Stimulated activated naive CD8-positive, alpha-beta T cell treated with anti-CD3 and anti-CD28 coated beads, Interleukin-15, amount 100 ng/mL, for 72 hours (primary cell): ENCODE data around the gene OR13C4.
A peak's percentile ranks its signal among the peaks of the same experiment; 100 is the strongest.
"Not testable (repeated sequence)": the region's sequence is repeated elsewhere in the genome, so short reads cannot be mapped to it uniquely, and the experiment has no call there.

Source experiments
- ATAC-seq: fragments of 150-1000 bp; cut with Tn5 transposase; 2 replicates; pipeline ENCODE4 v1.10.0; 2021; ENCODE audit warnings: mild to moderate bottlenecking, moderate library complexity
- DNase-seq, 2 donors: peaks; one replicate each; pipeline ENCODE4 v3.0.0; 2021 to 2022
- H3K27ac Mint-ChIP-seq, 2 donors: one replicate each; pipeline ENCODE4 v1.8.0; 2022; ENCODE audit warnings: mild to moderate bottlenecking in 2 of 2, mixed read lengths in 2 of 2, moderate library complexity in 2 of 2
- H3K27me3 Mint-ChIP-seq: one replicate; pipeline ENCODE4 v1.8.0; 2022; ENCODE audit warnings: mixed read lengths
- H3K4me1 Mint-ChIP-seq: one replicate; pipeline ENCODE4 v1.8.0; 2022; ENCODE audit warnings: mild to moderate bottlenecking, mixed read lengths
- H3K4me3 Mint-ChIP-seq, 2 donors: one replicate each; pipeline ENCODE4 v1.8.0; 2022; ENCODE audit warnings: mild to moderate bottlenecking in 2 of 2, mixed read lengths in 2 of 2, moderate library complexity in 1 of 2
- H3K9me3 Mint-ChIP-seq, 2 donors: one replicate each; pipeline ENCODE4 v1.8.0; 2022; ENCODE audit warnings: mixed read lengths in 2 of 2

The OR13C4 gene

DNA sequence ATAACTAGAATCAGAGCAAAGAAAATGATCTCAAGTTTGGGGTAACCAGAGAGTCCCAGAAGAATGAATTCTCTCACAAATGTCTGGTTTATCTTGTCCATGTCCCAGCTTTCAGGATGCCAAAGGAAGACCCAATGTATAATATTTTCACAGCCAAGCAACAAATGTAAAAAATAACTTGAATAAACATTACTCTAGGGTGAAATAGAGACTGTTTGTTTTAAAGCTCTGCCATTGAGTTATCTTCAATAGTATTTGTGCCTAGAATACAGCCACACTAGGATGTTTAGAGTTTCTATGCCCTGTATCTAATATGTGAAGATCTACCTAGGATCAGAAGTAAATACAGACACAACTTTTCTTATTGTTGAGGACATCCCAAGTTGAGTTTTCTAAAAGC, at the start of gene OR13C4:
TSS of gene OR13C4 (minus strand) at position 101 of the 400 bp plus-strand sequence. CDS start at position 101, 0 bp downstream.
- no peak for ATAC-seq
- H3K4me1 Mint-ChIP-seq, result no peaks in the 10 kb centered on the region
- H3K27me3 Mint-ChIP-seq, result no peaks in the 10 kb centered on the region
- no peak for DNase-seq
- H3K9me3 Mint-ChIP-seq, result peaks cover 9 to 17% of the 10 kb centered on the region in 2 donors
- H3K4me3 Mint-ChIP-seq, result no peak within 1 kb of the TSS
- H3K27ac Mint-ChIP-seq, result no peak within 1 kb of the TSS

- ATAC-seq (no peak), DNase-seq (no peak)
- Mint-ChIP-seq H3K4me1 (no peaks in the 10 kb centered on the region), H3K4me3 (no peak overlapping the region), H3K27me3 (no peaks in the 10 kb centered on the region), H3K9me3 (peaks cover 9 to 19% of the 10 kb centered on the region in 2 donors), H3K27ac (no peak overlapping the region)
Measured at GRCh38 chr9:104575456-104575855, 48.4 kb upstream of the OR13C4 start.

DNA sequence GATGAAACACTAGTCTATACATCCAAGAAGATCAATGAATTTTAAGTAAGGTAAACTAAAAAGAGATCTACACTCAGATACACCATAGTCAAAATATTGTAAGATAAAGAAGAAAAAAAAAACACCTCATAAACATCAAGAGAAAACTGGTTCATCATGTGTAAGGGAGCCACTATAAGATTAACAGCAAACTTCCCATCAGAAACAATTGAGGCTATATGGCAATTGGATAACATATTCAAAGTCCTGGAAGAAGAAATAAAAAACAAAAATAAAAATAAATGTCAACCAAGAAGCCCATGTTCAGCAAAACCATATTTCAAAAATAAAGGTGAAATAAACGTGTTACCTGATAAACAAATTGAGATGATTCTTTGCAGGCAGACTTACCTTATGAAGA, 45.6 kb upstream of the OR13C4 start:
- H3K27ac Mint-ChIP-seq, result no peak overlapping the region
- ATAC-seq, result no peak
- DNase-seq, result no peak
- no peaks in the 10 kb centered on the region for H3K27me3 Mint-ChIP-seq
- H3K9me3 Mint-ChIP-seq, result peaks cover 9 to 19% of the 10 kb centered on the region in 2 donors
- H3K4me1 Mint-ChIP-seq, result no peaks in the 10 kb centered on the region
- H3K4me3 Mint-ChIP-seq, result no peak overlapping the region

DNA sequence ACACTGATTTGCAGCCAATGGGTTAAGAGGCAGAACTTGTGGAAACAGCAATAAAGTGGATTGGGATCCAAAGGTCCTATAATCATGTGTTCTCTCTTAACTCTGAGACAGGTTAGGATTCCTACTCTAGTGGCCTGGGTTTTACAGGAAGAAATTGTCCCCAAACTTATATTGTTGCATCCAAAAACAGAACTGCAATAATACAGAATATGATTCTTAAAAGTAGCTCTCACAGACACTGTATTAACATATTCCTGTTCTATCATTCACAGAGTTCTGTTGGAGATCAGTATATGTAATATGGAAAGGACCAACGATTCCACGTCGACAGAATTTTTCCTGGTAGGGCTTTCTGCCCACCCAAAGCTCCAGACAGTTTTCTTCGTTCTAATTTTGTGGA, 41.9 kb upstream of the OR13C4 start, which contains the start of gene OR13C8:
TSS of gene OR13C8 (plus strand) at position 301 of the 400 bp plus-strand sequence. CDS start at position 301, 0 bp downstream.
- Mint-ChIP-seq H3K4me3 (no peak within 1 kb of the TSS), H3K27me3 (no peaks in the 10 kb centered on the region), H3K27ac (no peak within 1 kb of the TSS), H3K4me1 (no peaks in the 10 kb centered on the region), H3K9me3 (peaks cover 9 to 14% of the 10 kb centered on the region in 2 donors)
- no peak for ATAC-seq
- no peak for DNase-seq

DNA sequence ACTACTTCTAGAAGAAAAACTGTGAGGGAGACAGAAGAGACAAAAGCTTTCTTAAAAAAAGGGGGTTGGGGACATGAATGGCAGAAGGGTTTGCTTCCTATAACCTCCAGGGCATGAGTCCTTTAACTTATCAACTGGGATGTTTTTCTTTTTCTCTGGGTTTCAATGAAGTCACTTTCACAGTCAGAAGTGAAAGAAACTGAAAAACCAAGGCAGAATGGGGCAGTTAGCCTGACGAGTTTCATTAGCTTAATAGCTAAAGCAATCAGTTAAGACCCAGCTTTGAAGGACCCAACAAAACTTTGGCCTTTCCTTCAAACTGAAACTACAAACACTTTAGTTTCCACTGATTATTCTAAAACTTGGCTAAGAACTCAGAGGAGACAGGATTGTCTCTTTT, 37.3 kb upstream of the OR13C4 start:
- Mint-ChIP-seq H3K27ac (no peak overlapping the region), H3K27me3 (no peaks in the 10 kb centered on the region), H3K4me1 (no peaks in the 10 kb centered on the region), H3K9me3 (no peaks in the 10 kb centered on the region), H3K4me3 (no peak overlapping the region)
- ATAC-seq (no peak), DNase-seq (no peak)

DNA sequence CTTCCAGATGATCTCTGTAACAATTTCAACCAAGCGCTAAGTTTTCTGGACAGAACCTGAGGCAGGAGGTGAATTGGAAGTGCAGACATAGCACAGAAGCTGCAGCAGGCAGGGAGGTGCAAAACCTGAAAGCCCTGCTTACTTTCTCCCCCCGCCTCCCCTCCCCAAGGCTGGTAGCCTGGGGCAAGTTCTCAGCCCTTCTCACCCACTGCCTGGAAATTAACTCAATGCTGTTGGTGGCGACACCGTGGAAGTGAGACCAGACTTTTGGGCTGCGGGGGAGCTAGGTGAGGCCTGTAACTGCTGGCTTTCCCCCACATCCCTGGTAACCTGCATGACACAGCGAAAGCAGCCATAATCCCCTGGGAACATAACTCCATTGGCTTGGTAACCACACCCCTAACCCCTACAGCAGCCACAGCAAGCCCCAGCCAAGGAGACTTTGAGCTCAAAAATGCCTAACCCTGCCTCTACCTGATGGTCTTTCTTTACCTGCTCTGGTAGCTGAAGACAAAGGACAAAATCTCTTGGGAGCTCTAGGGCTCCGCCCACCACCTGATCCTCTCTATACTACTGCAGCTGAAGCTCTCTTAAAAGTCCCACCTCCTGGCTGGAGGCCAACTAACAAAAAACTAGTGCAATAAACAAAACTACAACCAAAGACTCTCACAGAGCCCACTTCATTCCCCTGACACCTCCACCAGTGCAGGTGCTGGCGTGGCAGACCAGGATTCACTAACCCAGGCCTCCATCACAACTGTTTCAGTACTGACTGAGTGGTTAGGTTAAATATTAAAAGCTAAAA, 30.0 kb upstream of the OR13C4 start:
- DNase-seq (no peak), ATAC-seq (no peak)
- peak overlapping the region in 1 of 2 donors; percentile 20 for H3K27ac Mint-ChIP-seq
- no peaks in the 10 kb centered on the region for H3K27me3 Mint-ChIP-seq
- H3K9me3 Mint-ChIP-seq, result peaks cover 10 to 28% of the 10 kb centered on the region in 2 donors
- H3K4me1 Mint-ChIP-seq, result no peaks in the 10 kb centered on the region
- H3K4me3 Mint-ChIP-seq, result no peak overlapping the region

DNA sequence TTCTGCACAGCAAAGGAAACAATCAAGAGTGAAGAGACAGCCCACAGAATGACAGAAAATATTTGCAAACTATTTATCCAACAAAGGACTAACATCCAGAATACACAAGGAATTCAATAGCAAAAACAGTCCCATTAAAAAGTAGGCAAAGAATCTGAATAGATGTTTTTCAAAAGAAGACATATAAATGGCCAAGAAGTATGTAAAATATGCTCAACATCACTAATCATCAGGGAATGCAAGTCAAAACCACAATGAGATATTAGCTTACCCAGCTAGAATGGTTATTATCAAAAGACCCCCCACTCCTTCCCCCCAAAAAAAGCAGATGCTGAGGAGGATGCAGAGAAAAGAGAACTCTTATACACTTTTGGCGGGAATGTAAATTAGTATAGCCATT, 28.5 kb upstream of the OR13C4 start:
- H3K4me1 Mint-ChIP-seq, result no peaks in the 10 kb centered on the region
- no peak for DNase-seq

GRCh38 chr9:104553261-104553660, 26.3 kb upstream of the OR13C4 start:
- Mint-ChIP-seq H3K4me1 (no peaks in the 10 kb centered on the region), H3K9me3 (peaks cover 6 to 24% of the 10 kb centered on the region in 2 donors), H3K27me3 (no peaks in the 10 kb centered on the region), H3K4me3 (no peak overlapping the region), H3K27ac (no peak overlapping the region)
- DNase-seq, result no peak
- ATAC-seq, result no peak

More for the DNA sequence above, 28.5 kb upstream of the OR13C4 start:
- no peak for ATAC-seq
- Mint-ChIP-seq H3K27me3 (no peaks in the 10 kb centered on the region), H3K27ac (no peak overlapping the region), H3K4me3 (no peak overlapping the region), H3K9me3 (peaks cover 10 to 28% of the 10 kb centered on the region in 2 donors)

GRCh38 chr9:104544644-104545043, 17.6 kb upstream of the OR13C4 start:
- no peak overlapping the region for H3K4me3 Mint-ChIP-seq
- ATAC-seq (no peak), DNase-seq (no peak)
- no peaks in the 10 kb centered on the region for H3K9me3 Mint-ChIP-seq
- no peaks in the 10 kb centered on the region for H3K4me1 Mint-ChIP-seq
- H3K27ac Mint-ChIP-seq, result no peak overlapping the region
- no peaks in the 10 kb centered on the region for H3K27me3 Mint-ChIP-seq

DNA sequence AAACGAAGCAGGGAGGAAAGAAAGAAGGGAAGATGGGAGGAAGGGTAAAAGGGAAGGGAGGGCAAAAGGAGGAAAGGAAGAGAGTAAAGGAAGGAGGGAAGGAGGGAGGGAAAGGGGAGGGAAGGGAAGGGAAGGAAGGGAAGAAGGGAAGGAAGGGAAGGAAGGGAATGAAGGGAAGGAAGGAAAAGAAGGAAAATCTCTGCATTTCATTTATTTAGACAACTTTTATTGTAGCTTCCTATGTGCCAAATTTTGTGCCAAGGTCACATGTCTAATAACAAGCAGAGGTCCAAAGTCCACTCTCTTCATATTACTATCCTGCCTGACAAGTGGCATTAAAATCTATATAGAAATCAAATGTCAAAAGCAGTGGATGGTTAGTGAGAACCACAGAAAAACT, 12.3 kb upstream of the OR13C4 start:
- DNase-seq (no peak), ATAC-seq (no peak)
- no peaks in the 10 kb centered on the region for H3K4me1 Mint-ChIP-seq
- no peak overlapping the region for H3K4me3 Mint-ChIP-seq
- H3K27ac Mint-ChIP-seq, result no peak overlapping the region
- peaks cover 8% of the 10 kb centered on the region for H3K27me3 Mint-ChIP-seq
- no peaks in the 10 kb centered on the region for H3K9me3 Mint-ChIP-seq

- Mint-ChIP-seq H3K9me3 (no peaks in the 10 kb centered on the region), H3K4me3 (no peak within 1 kb of the TSS), H3K27ac (no peak within 1 kb of the TSS), H3K4me1 (no peaks in the 10 kb centered on the region), H3K27me3 (peaks cover 8% of the 10 kb centered on the region)
- ATAC-seq (no peak), DNase-seq (no peak)
Measured at GRCh38 chr9:104536756-104537155, 9.7 kb upstream of the OR13C4 start, which contains the start of gene OR13C3. Gene OR13C3 (minus strand): TSS chr9:104536856. CDS start chr9:104536723, 133 bp downstream.

- not testable (repeated sequence) for ATAC-seq, H3K9me3 Mint-ChIP-seq, H3K27me3 Mint-ChIP-seq, H3K4me1 Mint-ChIP-seq, DNase-seq, H3K4me3 Mint-ChIP-seq, H3K27ac Mint-ChIP-seq
Measured at GRCh38 chr9:104520241-104520640, 6.8 kb downstream of the OR13C4 start.

DNA sequence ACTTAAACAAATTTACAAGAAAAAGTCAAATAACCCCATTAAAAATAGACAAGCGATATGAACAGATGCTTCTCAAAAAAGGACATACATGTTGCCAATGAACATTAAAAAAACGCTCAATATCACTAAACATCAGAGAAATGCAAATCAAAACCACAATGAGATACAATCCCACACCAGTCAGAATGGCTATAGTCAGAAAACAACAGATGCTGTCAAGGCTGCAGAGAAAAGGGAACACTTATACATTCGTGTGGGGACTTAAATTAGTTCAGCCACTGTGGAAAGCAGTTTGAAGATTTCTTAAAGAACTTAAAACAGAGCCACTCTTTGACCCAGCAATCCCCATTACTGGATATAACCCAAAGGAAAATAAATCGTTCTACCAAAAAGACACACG, 12.1 kb downstream of the OR13C4 start:
- Mint-ChIP-seq H3K4me3 (no peak overlapping the region), H3K4me1 (no peaks in the 10 kb centered on the region), H3K9me3 (peaks cover 0 to 8% of the 10 kb centered on the region in 2 donors), H3K27ac (no peak overlapping the region), H3K27me3 (no peaks in the 10 kb centered on the region)
- DNase-seq, result no peak
- ATAC-seq, result no peak

DNA sequence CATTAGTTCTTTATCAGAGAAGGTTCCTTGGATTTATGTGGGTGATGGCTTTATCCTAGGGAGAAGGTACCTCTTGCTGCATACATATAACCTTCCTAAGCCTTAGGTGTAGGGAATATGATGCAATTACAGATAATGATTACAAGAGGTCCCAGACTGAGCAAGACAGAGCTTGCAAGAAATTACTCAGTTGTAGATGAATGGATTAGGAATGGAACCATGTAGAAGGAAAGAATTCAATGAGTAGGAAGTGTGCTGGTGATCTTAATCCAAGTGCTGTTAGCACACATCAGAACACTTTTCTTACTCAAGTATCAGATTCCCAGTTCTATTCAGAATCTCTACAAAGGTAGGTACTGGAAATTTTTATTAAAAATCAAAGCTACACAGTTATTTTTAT, 20.4 kb downstream of the OR13C4 start:
- DNase-seq (no peak), ATAC-seq (no peak)
- Mint-ChIP-seq H3K9me3 (peaks cover 5 to 6% of the 10 kb centered on the region in 2 donors), H3K4me3 (no peak overlapping the region), H3K27me3 (no peaks in the 10 kb centered on the region), H3K4me1 (no peaks in the 10 kb centered on the region), H3K27ac (no peak overlapping the region)

- H3K4me1 Mint-ChIP-seq, result no peaks in the 10 kb centered on the region
- DNase-seq (no peak), ATAC-seq (no peak)
- H3K27me3 Mint-ChIP-seq, result no peaks in the 10 kb centered on the region
- H3K27ac Mint-ChIP-seq, result no peak within 1 kb of the TSS
- H3K4me3 Mint-ChIP-seq, result no peak within 1 kb of the TSS
- H3K9me3 Mint-ChIP-seq, result peaks cover 5 to 6% of the 10 kb centered on the region in 2 donors
Measured at GRCh38 chr9:104503963-104504362, 23.0 kb downstream of the OR13C4 start, which contains the start of gene OR13F1. Gene OR13F1 (plus strand): TSS chr9:104504263. CDS start chr9:104504263, 0 bp downstream.

DNA sequence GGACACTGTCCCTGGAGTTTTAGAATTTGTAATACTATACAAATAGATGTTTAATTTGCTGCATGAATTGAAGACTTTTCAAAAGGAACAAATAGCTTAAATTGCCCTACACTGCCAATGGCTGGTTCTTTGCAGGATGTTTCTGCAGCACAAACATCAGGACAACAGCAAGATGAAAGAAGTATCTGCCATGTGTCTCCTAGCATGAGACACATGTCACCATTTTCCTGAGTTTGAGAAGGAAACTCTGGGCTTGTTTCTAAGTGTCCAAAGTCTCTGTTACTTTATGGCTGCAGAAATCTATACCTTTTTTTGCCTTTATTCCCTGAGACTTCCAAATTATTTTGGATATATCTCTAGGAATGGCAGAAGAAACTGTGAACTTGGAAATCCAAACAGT, 23.6 kb downstream of the OR13C4 start:
- Mint-ChIP-seq H3K4me1 (no peaks in the 10 kb centered on the region), H3K4me3 (no peak overlapping the region), H3K27ac (no peak overlapping the region), H3K27me3 (no peaks in the 10 kb centered on the region), H3K9me3 (peaks cover 4 to 6% of the 10 kb centered on the region in 2 donors)
- ATAC-seq (no peak), DNase-seq (no peak)
